Caco-2 (cell line): ENCODE measurements around the gene CNOT10. TPM values are rescaled to one million over a fixed set of nuclear protein-coding genes. Genes with fewer than 3 reads are reported as not detected.

ENCODE experiments used
- BruUV-seq: library from RNA; stranded (reverse); fragments of 400-500 nt; replicated peaks from 2 replicates; lab custom pipeline; 2021; lab: Mats Ljungman, UMichigan
- CTCF ChIA-PET: fragments of 300-600 bp; sonication (Branson Sonifier 250); formaldehyde crosslinking; loops from one replicate; lab custom pipeline; 2022; ENCODE audit warnings: antibody characterized with exemption; lab: Charles Lee
- POLR2A ChIA-PET: fragments of 300-600 bp; sonication (Branson Sonifier 250); formaldehyde crosslinking; loops from one replicate; lab custom pipeline; 2022; ENCODE audit warnings: antibody characterized with exemption; lab: Charles Lee
- DNase-seq, 2 experiments: peaks; one replicate each; pipeline versions ENCODE4 v3.0.0 to v3.0.0-alpha.2; 2020 to 2022
- H3K27me3 ChIP-seq: replicated peaks from 2 replicates; pipeline ENCODE4 v1.6.0; 2011; ENCODE audit warnings: low read length; ENCODE audit not compliant: control insufficient read depth, insufficient read depth
- H3K36me3 ChIP-seq: 2 replicates; pipeline ENCODE4 v1.5.1; 2011; ENCODE audit warnings: low read length; ENCODE audit not compliant: control insufficient read depth, insufficient read depth
- H3K4me1 ChIP-seq: fragments of 250-450 bp; sonication (Bioruptor Pico); 2 replicates; pipeline ENCODE4 v1.5.1; 2020; ENCODE audit warnings: mild to moderate bottlenecking
- H3K4me3 ChIP-seq: 2 replicates; pipeline ENCODE4 v1.5.1; 2011; ENCODE audit warnings: low read depth, mild to moderate bottlenecking, control low read depth, low read length
- H3K9me3 ChIP-seq: fragments of 250-450 bp; sonication (Bioruptor Pico); 2 replicates; pipeline ENCODE4 v1.5.1; 2020; ENCODE audit warnings: mild to moderate bottlenecking, moderate library complexity
- H3K27ac Mint-ChIP-seq: one replicate; pipeline ENCODE4 v1.8.0; 2022; ENCODE audit warnings: mixed read lengths; ENCODE audit not compliant: unreplicated experiment
- H3K27me3 Mint-ChIP-seq: one replicate; pipeline ENCODE4 v1.8.0; 2022; ENCODE audit warnings: mixed read lengths; ENCODE audit not compliant: insufficient read depth, unreplicated experiment
- H3K36me3 Mint-ChIP-seq: one replicate; pipeline ENCODE4 v1.8.0; 2022; ENCODE audit warnings: mild to moderate bottlenecking, mixed read lengths; ENCODE audit not compliant: insufficient read depth, unreplicated experiment
- H3K4me1 Mint-ChIP-seq: one replicate; pipeline ENCODE4 v1.8.0; 2022; ENCODE audit warnings: low read depth, mixed read lengths; ENCODE audit not compliant: unreplicated experiment
- H3K4me3 Mint-ChIP-seq: one replicate; pipeline ENCODE4 v1.8.0; 2022; ENCODE audit warnings: mild to moderate bottlenecking, moderate library complexity, mixed read lengths; ENCODE audit not compliant: unreplicated experiment
- H3K9me3 Mint-ChIP-seq: one replicate; pipeline ENCODE4 v1.8.0; 2022; ENCODE audit warnings: mixed read lengths; ENCODE audit not compliant: unreplicated experiment
- intact Hi-C: fragments of 100-400 bp; cut with micrococcal nuclease; formaldehyde crosslinking; loops from one replicate; pipeline ENCODE4 v1.10.0; 2022; ENCODE audit not compliant: unreplicated experiment
- total RNA-seq: library from RNA; stranded (reverse); gene quantifications from 2 replicates; pipeline ENCODE4 v1.2.3, GENCODE V29; 2022
- TF ChIP-seq, protein P1 (sequence below), 2 experiments: fragments of 200-600 bp in 1 of 2; IDR thresholded peaks; 1 replicate in 1 of 2; 2 replicates in 1 of 2; pipeline versions ENCODE4 v1.5.1 to v1.8.0; 2011 to 2022; ENCODE audit warnings: antibody characterized with exemption in 1 of 2, control low read depth in 1 of 2, inconsistent platforms in 1 of 2, low read depth in 1 of 2, low read length in 1 of 2, mild to moderate bottlenecking in 1 of 2, moderate library complexity in 1 of 2; ENCODE audit not compliant: insufficient read depth in 1 of 2, severe bottlenecking in 1 of 2, unreplicated experiment in 1 of 2

Gene CNOT10
- total RNA-seq, 1 experiment from 2014 or later: 49.5 TPM

DNA sequence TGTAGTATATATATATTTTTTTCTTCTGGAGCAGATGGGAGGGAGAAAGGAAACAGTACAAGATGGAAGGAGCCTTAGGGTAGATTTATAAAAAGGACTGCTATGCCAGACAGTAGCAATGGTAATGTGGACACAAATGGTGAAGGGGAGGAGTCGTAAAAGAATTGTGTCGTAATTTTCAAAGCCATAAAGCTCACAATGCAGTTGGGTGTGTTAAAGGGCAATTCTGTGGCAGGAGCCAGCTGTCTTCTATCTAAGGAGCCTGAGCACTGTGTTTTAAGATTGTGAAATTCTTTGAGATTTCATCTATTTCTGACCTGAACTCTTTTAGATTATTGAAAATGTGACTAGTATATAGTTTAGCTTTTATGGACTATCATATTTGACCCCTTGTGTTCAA lies 58.9 kb downstream of the CNOT10 start:
- Histone ChIP-seq H3K4me1 (peaks cover 13% of the 10 kb centered on the region), H3K36me3 (no peaks in the 10 kb centered on the region; the same call in 1 of the 2 replicates), H3K9me3 (no peaks in the 10 kb centered on the region), H3K4me3 (no peak overlapping the region), H3K27me3 (no peaks in the 10 kb centered on the region)
- H3K27me3 Mint-ChIP-seq: no peaks in the 10 kb centered on the region
- POLR2A ChIA-PET: no interaction called here
- intact Hi-C loops: loop anchor here (5.0 kb wide), 1 partner anchor 73 kb away; the partner anchor contains the start of gene TRIM71
- peaks cover 8% of the 10 kb centered on the region for H3K4me1 Mint-ChIP-seq
- H3K36me3 Mint-ChIP-seq: peaks cover 20% of the 10 kb centered on the region
- DNase-seq: peak; percentile 47 to 67
- H3K27ac Mint-ChIP-seq: no peak overlapping the region
- TF ChIP-seq, protein P1, sequence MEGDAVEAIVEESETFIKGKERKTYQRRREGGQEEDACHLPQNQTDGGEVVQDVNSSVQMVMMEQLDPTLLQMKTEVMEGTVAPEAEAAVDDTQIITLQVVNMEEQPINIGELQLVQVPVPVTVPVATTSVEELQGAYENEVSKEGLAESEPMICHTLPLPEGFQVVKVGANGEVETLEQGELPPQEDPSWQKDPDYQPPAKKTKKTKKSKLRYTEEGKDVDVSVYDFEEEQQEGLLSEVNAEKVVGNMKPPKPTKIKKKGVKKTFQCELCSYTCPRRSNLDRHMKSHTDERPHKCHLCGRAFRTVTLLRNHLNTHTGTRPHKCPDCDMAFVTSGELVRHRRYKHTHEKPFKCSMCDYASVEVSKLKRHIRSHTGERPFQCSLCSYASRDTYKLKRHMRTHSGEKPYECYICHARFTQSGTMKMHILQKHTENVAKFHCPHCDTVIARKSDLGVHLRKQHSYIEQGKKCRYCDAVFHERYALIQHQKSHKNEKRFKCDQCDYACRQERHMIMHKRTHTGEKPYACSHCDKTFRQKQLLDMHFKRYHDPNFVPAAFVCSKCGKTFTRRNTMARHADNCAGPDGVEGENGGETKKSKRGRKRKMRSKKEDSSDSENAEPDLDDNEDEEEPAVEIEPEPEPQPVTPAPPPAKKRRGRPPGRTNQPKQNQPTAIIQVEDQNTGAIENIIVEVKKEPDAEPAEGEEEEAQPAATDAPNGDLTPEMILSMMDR (IDR thresholded peaks at IDR 0.05; ENCODE audit: insufficient read depth in 1 of 2, low read depth in 1 of 2, low read length in 1 of 2, severe bottlenecking in 1 of 2, unreplicated experiment in 1 of 2): no peak
- CTCF ChIA-PET: no interaction called here
- no peaks in the 10 kb centered on the region for H3K9me3 Mint-ChIP-seq
- no peak overlapping the region for H3K4me3 Mint-ChIP-seq
- no TSS peak for BruUV-seq

DNA sequence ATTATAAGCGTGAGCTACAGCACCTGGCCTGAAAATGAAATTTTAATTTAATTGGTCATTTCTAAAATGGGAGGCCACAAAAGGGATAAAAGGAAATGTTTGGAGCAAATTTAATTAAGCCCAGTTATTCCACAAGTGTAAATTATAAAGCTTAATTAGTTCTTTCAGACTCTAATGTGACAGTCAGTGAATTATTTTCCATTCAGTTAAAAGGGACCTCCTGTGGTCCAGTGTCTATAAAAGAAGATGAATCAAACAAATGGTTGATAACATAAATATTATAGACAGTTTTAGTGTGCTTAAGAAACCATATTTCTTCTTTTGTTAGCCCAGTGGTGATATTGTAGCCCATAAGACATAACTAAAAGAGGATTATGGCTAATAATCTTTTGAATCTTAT lies 66.4 kb downstream of the CNOT10 start:
- intact Hi-C loops: no loop called here
- no peaks in the 10 kb centered on the region for H3K9me3 ChIP-seq
- H3K4me3 ChIP-seq: no peak overlapping the region
- Mint-ChIP-seq H3K4me3 (no peak overlapping the region), H3K9me3 (no peaks in the 10 kb centered on the region), H3K36me3 (peaks cover 22% of the 10 kb centered on the region), H3K4me1 (peaks cover 5% of the 10 kb centered on the region), H3K27ac (no peak overlapping the region), H3K27me3 (no peaks in the 10 kb centered on the region)
- H3K4me1 ChIP-seq: no peaks in the 10 kb centered on the region
- DNase-seq: no peak
- BruUV-seq: no TSS peak
- H3K36me3 ChIP-seq: 0 out of 2 replicates have a peak, but pooled peaks cover 2% of the 10 kb centered on the region
- no peaks in the 10 kb centered on the region for H3K27me3 ChIP-seq
- POLR2A ChIA-PET: no interaction called here
- CTCF ChIA-PET: no interaction called here
- TF ChIP-seq, protein P1 (IDR thresholded peaks at IDR 0.05; ENCODE audit: insufficient read depth in 1 of 2, low read depth in 1 of 2, low read length in 1 of 2, severe bottlenecking in 1 of 2, unreplicated experiment in 1 of 2): no peak

DNA sequence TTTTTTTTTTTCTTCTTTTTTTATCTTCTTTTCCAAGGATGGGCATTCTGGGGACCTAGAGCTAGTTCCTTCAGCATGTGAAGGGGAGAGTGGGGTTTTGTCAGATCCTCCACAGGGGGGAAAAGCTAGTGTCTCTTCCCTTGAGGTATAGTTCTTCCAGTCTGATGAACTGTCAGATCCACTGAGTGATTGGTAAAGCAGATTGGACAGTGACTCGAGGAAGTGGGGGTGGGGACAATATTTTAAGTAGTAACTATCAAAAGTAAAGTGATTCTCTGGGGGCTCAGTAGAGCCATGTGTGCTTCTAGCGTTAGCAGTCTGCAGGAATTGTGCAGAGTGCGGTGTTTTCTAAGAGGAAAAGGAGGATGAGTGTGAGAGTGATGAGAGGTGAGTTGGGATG lies 70.8 kb downstream of the CNOT10 start:
- TF ChIP-seq, protein P1 (IDR thresholded peaks at IDR 0.05; ENCODE audit: insufficient read depth in 1 of 2, low read depth in 1 of 2, low read length in 1 of 2, severe bottlenecking in 1 of 2, unreplicated experiment in 1 of 2): no peak
- Mint-ChIP-seq H3K27me3 (no peaks in the 10 kb centered on the region), H3K36me3 (peaks cover 29% of the 10 kb centered on the region), H3K27ac (peak overlapping the region; percentile 80), H3K4me1 (peaks cover 12% of the 10 kb centered on the region), H3K4me3 (no peak overlapping the region), H3K9me3 (no peaks in the 10 kb centered on the region)
- H3K9me3 ChIP-seq: no peaks in the 10 kb centered on the region
- ChIA-PET POLR2A (no interaction called here), CTCF (interaction anchor here (0.5 kb wide), 1 partner anchor 26 kb away, joined by 8 read pairs; no protein-coding TSS in a partner anchor)
- no peak for DNase-seq
- intact Hi-C loops: no loop called here
- H3K4me1 ChIP-seq: no peaks in the 10 kb centered on the region
- no TSS peak for BruUV-seq
- 0 out of 2 replicates have a peak, but pooled peaks cover 2% of the 10 kb centered on the region for H3K36me3 ChIP-seq
- H3K4me3 ChIP-seq: no peak overlapping the region
- H3K27me3 ChIP-seq: no peaks in the 10 kb centered on the region
